ENCODE results near the gene PMCH.
"Not testable (repeated sequence)": the region's sequence is repeated elsewhere in the genome, so short reads cannot be mapped to it uniquely, and the experiment has no call there.

PMCH gene

GRCh38 chr12:102197789-102198188 lies at the start of gene PMCH:
Gene PMCH (minus strand): TSS chr12:102197833. CDS start chr12:102197770, 63 bp downstream.
- DNase-seq = no peak

GRCh38 chr12:102240859-102241258 lies 43.2 kb upstream of the PMCH start:
- not testable (repeated sequence) for DNase-seq

GRCh38 chr12:102234599-102234998 lies 37.0 kb upstream of the PMCH start:
- DNase-seq = no peak

GRCh38 chr12:102232446-102232845 lies 34.8 kb upstream of the PMCH start:
- DNase-seq = no peak

GRCh38 chr12:102232036-102232435 lies 34.4 kb upstream of the PMCH start:
- no peak for DNase-seq

GRCh38 chr12:102227954-102228353 lies 30.3 kb upstream of the PMCH start:
- DNase-seq = no peak

GRCh38 chr12:102220736-102221135 lies 23.1 kb upstream of the PMCH start:
- DNase-seq = no peak

- peak; percentile 3 for DNase-seq
Measured at GRCh38 chr12:102215992-102216691, 18.5 kb upstream of the PMCH start.

- DNase-seq = no peak
Measured at GRCh38 chr12:102204025-102204424, 6.4 kb upstream of the PMCH start.

- DNase-seq = no peak
Measured at GRCh38 chr12:102202556-102202955, 4.9 kb upstream of the PMCH start.

- no peak for DNase-seq
Measured at GRCh38 chr12:102201436-102202061, 3.9 kb upstream of the PMCH start.

GRCh38 chr12:102195826-102196225 lies 1.8 kb downstream of the PMCH start:
- no peak for DNase-seq

- peak; percentile 83 for DNase-seq
Measured at GRCh38 chr12:102182635-102183034, 15.0 kb downstream of the PMCH start.

- no peak for DNase-seq
Measured at GRCh38 chr12:102174761-102175160, 22.9 kb downstream of the PMCH start.

GRCh38 chr12:102174117-102174516 lies 23.5 kb downstream of the PMCH start:
- no peak for DNase-seq

- DNase-seq = no peak
Measured at GRCh38 chr12:102172436-102172835, 25.2 kb downstream of the PMCH start.

- DNase-seq = no peak
Measured at GRCh38 chr12:102171951-102172350, 25.7 kb downstream of the PMCH start.

- peak; percentile 27 for DNase-seq
Measured at GRCh38 chr12:102169922-102170621, 27.6 kb downstream of the PMCH start.

GRCh38 chr12:102167821-102168604 lies 29.6 kb downstream of the PMCH start:
- peak; percentile 30 for DNase-seq

- no peak for DNase-seq
Measured at GRCh38 chr12:102163383-102163782, 34.2 kb downstream of the PMCH start.

- not testable (repeated sequence) for DNase-seq
Measured at GRCh38 chr12:102155206-102155605, 42.4 kb downstream of the PMCH start.

GRCh38 chr12:102147062-102147587 lies 50.5 kb downstream of the PMCH start:
- not testable (repeated sequence) for DNase-seq
